ENCODE results near the gene KCNMB4.

The KCNMB4 gene

GRCh38 chr12:70443062-70443673 lies 77.1 kb downstream of the KCNMB4 start:
- Histone ChIP-seq H3K36me3 (ENCODE audit: control insufficient read depth, insufficient read depth, low read length) (no peaks in the 10 kb centered on the region), H3K27ac (ENCODE audit: low read depth, low read length) (no peak overlapping the region), H3K9ac (ENCODE audit: low read length) (no peak overlapping the region), H3K4me3 (ENCODE audit: low read depth, low read length) (no peak overlapping the region), H3K4me1 (ENCODE audit: control insufficient read depth, insufficient read depth, low read length) (no peaks in the 10 kb centered on the region), H3K27me3 (ENCODE audit: control insufficient read depth, insufficient read depth, low read length) (no peaks in the 10 kb centered on the region), H3K9me3 (ENCODE audit: control insufficient read depth, insufficient read depth, low read depth, low read length) (no peaks in the 10 kb centered on the region)

- H3K9me3 ChIP-seq (ENCODE audit: control insufficient read depth, insufficient read depth, low read depth, low read length): peaks cover 12% of the 10 kb centered on the region
- H3K27me3 ChIP-seq (ENCODE audit: control insufficient read depth, insufficient read depth, low read length): no peaks in the 10 kb centered on the region
- no peak overlapping the region for H3K9ac ChIP-seq (ENCODE audit: low read length)
- no peak overlapping the region for H3K4me3 ChIP-seq (ENCODE audit: low read depth, low read length)
- no peak overlapping the region for H3K27ac ChIP-seq (ENCODE audit: low read depth, low read length)
- no peaks in the 10 kb centered on the region for H3K4me1 ChIP-seq (ENCODE audit: control insufficient read depth, insufficient read depth, low read length)
- no peaks in the 10 kb centered on the region for H3K36me3 ChIP-seq (ENCODE audit: control insufficient read depth, insufficient read depth, low read length)
Measured at GRCh38 chr12:70444903-70445302, 78.8 kb downstream of the KCNMB4 start.

- Histone ChIP-seq H3K36me3 (ENCODE audit: control insufficient read depth, insufficient read depth, low read length) (no peaks in the 10 kb centered on the region), H3K9ac (ENCODE audit: low read length) (no peak overlapping the region), H3K27ac (ENCODE audit: low read depth, low read length) (no peak overlapping the region), H3K4me1 (ENCODE audit: control insufficient read depth, insufficient read depth, low read length) (no peaks in the 10 kb centered on the region), H3K27me3 (ENCODE audit: control insufficient read depth, insufficient read depth, low read length) (no peaks in the 10 kb centered on the region), H3K9me3 (ENCODE audit: control insufficient read depth, insufficient read depth, low read depth, low read length) (peaks cover 29% of the 10 kb centered on the region), H3K4me3 (ENCODE audit: low read depth, low read length) (no peak overlapping the region)
Measured at GRCh38 chr12:70448371-70448770, 82.3 kb downstream of the KCNMB4 start.

- peaks cover 29% of the 10 kb centered on the region for H3K9me3 ChIP-seq (ENCODE audit: control insufficient read depth, insufficient read depth, low read depth, low read length)
- no peaks in the 10 kb centered on the region for H3K27me3 ChIP-seq (ENCODE audit: control insufficient read depth, insufficient read depth, low read length)
- H3K36me3 ChIP-seq (ENCODE audit: control insufficient read depth, insufficient read depth, low read length): no peaks in the 10 kb centered on the region
- H3K27ac ChIP-seq (ENCODE audit: low read depth, low read length): no peak overlapping the region
- no peak overlapping the region for H3K4me3 ChIP-seq (ENCODE audit: low read depth, low read length)
- no peaks in the 10 kb centered on the region for H3K4me1 ChIP-seq (ENCODE audit: control insufficient read depth, insufficient read depth, low read length)
- no peak overlapping the region for H3K9ac ChIP-seq (ENCODE audit: low read length)
Measured at GRCh38 chr12:70449074-70449752, 83.1 kb downstream of the KCNMB4 start.

GRCh38 chr12:70449753-70450341 lies 83.8 kb downstream of the KCNMB4 start:
- no peak overlapping the region for H3K4me3 ChIP-seq (ENCODE audit: low read depth, low read length)
- no peaks in the 10 kb centered on the region for H3K36me3 ChIP-seq (ENCODE audit: control insufficient read depth, insufficient read depth, low read length)
- H3K27me3 ChIP-seq (ENCODE audit: control insufficient read depth, insufficient read depth, low read length): no peaks in the 10 kb centered on the region
- no peak overlapping the region for H3K9ac ChIP-seq (ENCODE audit: low read length)
- no peaks in the 10 kb centered on the region for H3K4me1 ChIP-seq (ENCODE audit: control insufficient read depth, insufficient read depth, low read length)
- peaks cover 29% of the 10 kb centered on the region for H3K9me3 ChIP-seq (ENCODE audit: control insufficient read depth, insufficient read depth, low read depth, low read length)
- no peak overlapping the region for H3K27ac ChIP-seq (ENCODE audit: low read depth, low read length)

- H3K4me3 ChIP-seq (ENCODE audit: low read depth, low read length): no peak overlapping the region
- no peaks in the 10 kb centered on the region for H3K27me3 ChIP-seq (ENCODE audit: control insufficient read depth, insufficient read depth, low read length)
- no peaks in the 10 kb centered on the region for H3K4me1 ChIP-seq (ENCODE audit: control insufficient read depth, insufficient read depth, low read length)
- no peak overlapping the region for H3K27ac ChIP-seq (ENCODE audit: low read depth, low read length)
- H3K9me3 ChIP-seq (ENCODE audit: control insufficient read depth, insufficient read depth, low read depth, low read length): peaks cover 29% of the 10 kb centered on the region
- no peaks in the 10 kb centered on the region for H3K36me3 ChIP-seq (ENCODE audit: control insufficient read depth, insufficient read depth, low read length)
- no peak overlapping the region for H3K9ac ChIP-seq (ENCODE audit: low read length)
Measured at GRCh38 chr12:70451528-70451927, 85.4 kb downstream of the KCNMB4 start.

GRCh38 chr12:70456953-70457352 lies 90.9 kb downstream of the KCNMB4 start:
- H3K9me3 ChIP-seq (ENCODE audit: control insufficient read depth, insufficient read depth, low read depth, low read length): 0 out of 2 replicates have a peak, but pooled peaks cover 3% of the 10 kb centered on the region
- H3K27ac ChIP-seq (ENCODE audit: low read depth, low read length): no peak overlapping the region
- H3K4me1 ChIP-seq (ENCODE audit: control insufficient read depth, insufficient read depth, low read length): no peaks in the 10 kb centered on the region
- H3K9ac ChIP-seq (ENCODE audit: low read length): no peak overlapping the region
- H3K4me3 ChIP-seq (ENCODE audit: low read depth, low read length): no peak overlapping the region
- H3K36me3 ChIP-seq (ENCODE audit: control insufficient read depth, insufficient read depth, low read length): no peaks in the 10 kb centered on the region
- H3K27me3 ChIP-seq (ENCODE audit: control insufficient read depth, insufficient read depth, low read length): no peaks in the 10 kb centered on the region

- no peaks in the 10 kb centered on the region for H3K36me3 ChIP-seq (ENCODE audit: control insufficient read depth, insufficient read depth, low read length)
- H3K27ac ChIP-seq (ENCODE audit: low read depth, low read length): no peak overlapping the region
- H3K4me1 ChIP-seq (ENCODE audit: control insufficient read depth, insufficient read depth, low read length): no peaks in the 10 kb centered on the region
- no peaks in the 10 kb centered on the region for H3K27me3 ChIP-seq (ENCODE audit: control insufficient read depth, insufficient read depth, low read length)
- no peak overlapping the region for H3K4me3 ChIP-seq (ENCODE audit: low read depth, low read length)
- H3K9ac ChIP-seq (ENCODE audit: low read length): no peak overlapping the region
- peaks cover 23% of the 10 kb centered on the region for H3K9me3 ChIP-seq (ENCODE audit: control insufficient read depth, insufficient read depth, low read depth, low read length)
Measured at GRCh38 chr12:70459786-70460185, 93.7 kb downstream of the KCNMB4 start.

- H3K27me3 ChIP-seq (ENCODE audit: control insufficient read depth, insufficient read depth, low read length): no peaks in the 10 kb centered on the region
- H3K9me3 ChIP-seq (ENCODE audit: control insufficient read depth, insufficient read depth, low read depth, low read length): peaks cover 29% of the 10 kb centered on the region
- no peak overlapping the region for H3K4me3 ChIP-seq (ENCODE audit: low read depth, low read length)
- no peak overlapping the region for H3K27ac ChIP-seq (ENCODE audit: low read depth, low read length)
- no peaks in the 10 kb centered on the region for H3K4me1 ChIP-seq (ENCODE audit: control insufficient read depth, insufficient read depth, low read length)
- no peaks in the 10 kb centered on the region for H3K36me3 ChIP-seq (ENCODE audit: control insufficient read depth, insufficient read depth, low read length)
- no peak overlapping the region for H3K9ac ChIP-seq (ENCODE audit: low read length)
Measured at GRCh38 chr12:70463997-70464396, 97.9 kb downstream of the KCNMB4 start.

- no peak overlapping the region for H3K9ac ChIP-seq (ENCODE audit: low read length)
- no peaks in the 10 kb centered on the region for H3K4me1 ChIP-seq (ENCODE audit: control insufficient read depth, insufficient read depth, low read length)
- H3K9me3 ChIP-seq (ENCODE audit: control insufficient read depth, insufficient read depth, low read depth, low read length): peaks cover 26% of the 10 kb centered on the region
- H3K27ac ChIP-seq (ENCODE audit: low read depth, low read length): no peak overlapping the region
- no peaks in the 10 kb centered on the region for H3K36me3 ChIP-seq (ENCODE audit: control insufficient read depth, insufficient read depth, low read length)
- no peak overlapping the region for H3K4me3 ChIP-seq (ENCODE audit: low read depth, low read length)
- no peaks in the 10 kb centered on the region for H3K27me3 ChIP-seq (ENCODE audit: control insufficient read depth, insufficient read depth, low read length)
Measured at GRCh38 chr12:70466753-70467152, 100.7 kb downstream of the KCNMB4 start.

GRCh38 chr12:70467476-70467875 lies 101.4 kb downstream of the KCNMB4 start:
- Histone ChIP-seq H3K27ac (ENCODE audit: low read depth, low read length) (no peak overlapping the region), H3K4me3 (ENCODE audit: low read depth, low read length) (no peak overlapping the region), H3K9me3 (ENCODE audit: control insufficient read depth, insufficient read depth, low read depth, low read length) (peaks cover 26% of the 10 kb centered on the region), H3K9ac (ENCODE audit: low read length) (no peak overlapping the region), H3K27me3 (ENCODE audit: control insufficient read depth, insufficient read depth, low read length) (no peaks in the 10 kb centered on the region), H3K4me1 (ENCODE audit: control insufficient read depth, insufficient read depth, low read length) (no peaks in the 10 kb centered on the region), H3K36me3 (ENCODE audit: control insufficient read depth, insufficient read depth, low read length) (no peaks in the 10 kb centered on the region)

Measured in HUES6 (cell line).